Fibroblast of lung (primary cell): ENCODE data around the gene RASA2. TPM values are rescaled to one million over a fixed set of nuclear protein-coding genes. Genes with fewer than 3 reads are reported as not detected.

Experiments used
- DNase-seq, 2 donors: peaks; one replicate each; pipeline versions ENCODE4 v3.0.0 to v3.0.0-alpha.2; 2010; ENCODE audit warnings: low read depth in 2 of 2
- H2AFZ ChIP-seq: 2 replicates; pipeline ENCODE4 v1.5.1; 2012; ENCODE audit warnings: low read length, control low read depth, inconsistent platforms
- H3K27ac ChIP-seq: 2 replicates; pipeline ENCODE4 v1.5.1; 2011; ENCODE audit warnings: low read length, control low read depth; ENCODE audit not compliant: insufficient read depth
- H3K27me3 ChIP-seq: 2 replicates; pipeline ENCODE4 v1.5.1; 2011; ENCODE audit warnings: mild to moderate bottlenecking, low read length; ENCODE audit not compliant: control insufficient read depth, insufficient read depth
- H3K36me3 ChIP-seq: 2 replicates; pipeline ENCODE4 v1.5.1; 2011; ENCODE audit warnings: low read length; ENCODE audit not compliant: control insufficient read depth, insufficient read depth
- H3K4me1 ChIP-seq: 2 replicates; pipeline ENCODE4 v1.5.1; 2011; ENCODE audit warnings: low read length; ENCODE audit not compliant: control insufficient read depth, insufficient read depth; ENCODE audit errors: extremely low read depth
- H3K4me2 ChIP-seq: 2 replicates; pipeline ENCODE4 v1.5.1; 2011; ENCODE audit warnings: low read length, control low read depth; ENCODE audit not compliant: insufficient read depth; ENCODE audit errors: extremely low read depth
- H3K4me3 ChIP-seq, 4 experiments: fragments of 200-600 bp in 1 of 4; sonication (generic) in 1 of 4; replicated peaks in 1 of 4; 2 replicates each; pipeline ENCODE4 v1.5.1; 2011 to 2016; ENCODE audit warnings: low read length in 4 of 4, low read depth in 3 of 4, mild to moderate bottlenecking in 3 of 4, control low read depth in 2 of 4, inconsistent platforms in 1 of 4, mixed read lengths in 1 of 4; ENCODE audit not compliant: insufficient read depth in 1 of 4; ENCODE audit errors: control extremely low read depth in 1 of 4
- H3K79me2 ChIP-seq: 2 replicates; pipeline ENCODE4 v1.5.1; 2012; ENCODE audit warnings: mild to moderate bottlenecking, low read length, inconsistent platforms; ENCODE audit not compliant: control insufficient read depth, insufficient read depth
- H3K9ac ChIP-seq: 2 replicates; pipeline ENCODE4 v1.5.1; 2011; ENCODE audit warnings: mild to moderate bottlenecking, low read length, control low read depth; ENCODE audit not compliant: insufficient read depth
- H3K9me3 ChIP-seq: 2 replicates; pipeline ENCODE4 v1.5.1; 2012; ENCODE audit warnings: low read depth, low read length; ENCODE audit not compliant: control insufficient read depth, insufficient read depth
- H4K20me1 ChIP-seq: 2 replicates; pipeline ENCODE4 v1.5.1; 2011; ENCODE audit warnings: low read length; ENCODE audit not compliant: control insufficient read depth, insufficient read depth; ENCODE audit errors: extremely low read depth
- CTCF ChIP-seq, 2 donors: IDR thresholded peaks in 1 of 2; conservative IDR thresholded peaks in 1 of 2; 1 replicate in 1 of 2; 2 replicates in 1 of 2; pipeline ENCODE4 v1.5.1; 2011 to 2012; ENCODE audit warnings: low read length in 2 of 2, control low read depth in 1 of 2, inconsistent platforms in 1 of 2, low read depth in 1 of 2, mild to moderate bottlenecking in 1 of 2
- EZH2 ChIP-seq: IDR thresholded peaks from 2 replicates; pipeline ENCODE4 v1.5.1; 2012; ENCODE audit warnings: low read length, control low read depth, mild to moderate bottlenecking; ENCODE audit errors: missing control alignments
- polyA plus RNA-seq, 2 donors: library from polyadenylated mRNA; depleted of rRNA in 1 of 2; stranded (reverse) in 1 of 2; unstranded in 1 of 2; fragments of >200 nt; gene quantifications; 2 replicates each; pipeline ENCODE4 v1.2.1, GENCODE V29; 2011 to 2012; ENCODE audit warnings: missing spikeins in 1 of 2
- total RNA-seq: library from RNA; depleted of rRNA; stranded (reverse); fragments of >200 nt; gene quantifications from 2 replicates; pipeline ENCODE4 v1.2.1, GENCODE V29; 2014

The RASA2 gene
- total and polyA plus RNA-seq, 2 donors (not counting 1 experiment from before 2014, with no cell fraction given), result 10.0 to 11.4 TPM

- Histone ChIP-seq H3K27ac (no peak overlapping the region), H3K9me3 (no peaks in the 10 kb centered on the region), H3K79me2 (no peaks in the 10 kb centered on the region), H3K4me2 (no peak overlapping the region), H3K4me1 (no peaks in the 10 kb centered on the region), H3K36me3 (no peaks in the 10 kb centered on the region), H3K9ac (no peak overlapping the region), H3K27me3 (no peaks in the 10 kb centered on the region), H4K20me1 (no peaks in the 10 kb centered on the region), H2AFZ (no peak overlapping the region), H3K4me3 (no peak overlapping the region)
- no peak for DNase-seq
- TF ChIP-seq CTCF (conservative IDR thresholded peaks at IDR 0.05 in 1 of 2, IDR thresholded peaks at IDR 0.05 in 1 of 2; ENCODE audit: low read depth in 1 of 2, low read length in 2 of 2), result no peak
- TF ChIP-seq EZH2, result no peak
Observed at GRCh38 chr3:141653847-141654246, 167.0 kb downstream of the RASA2 start.

GRCh38 chr3:141655801-141656200, 169.0 kb downstream of the RASA2 start:
- H2AFZ ChIP-seq, result no peak overlapping the region
- H3K36me3 ChIP-seq, result no peaks in the 10 kb centered on the region
- H3K79me2 ChIP-seq, result no peaks in the 10 kb centered on the region
- no peak for TF ChIP-seq CTCF (conservative IDR thresholded peaks at IDR 0.05 in 1 of 2, IDR thresholded peaks at IDR 0.05 in 1 of 2; ENCODE audit: low read depth in 1 of 2, low read length in 2 of 2)
- no peak for TF ChIP-seq EZH2
- no peak overlapping the region for H3K27ac ChIP-seq
- H4K20me1 ChIP-seq, result no peaks in the 10 kb centered on the region
- H3K27me3 ChIP-seq, result peaks cover 3% of the 10 kb centered on the region
- DNase-seq, result no peak
- no peak overlapping the region for H3K9ac ChIP-seq
- H3K4me1 ChIP-seq, result no peaks in the 10 kb centered on the region
- H3K4me2 ChIP-seq, result no peak overlapping the region
- no peak overlapping the region for H3K4me3 ChIP-seq
- no peaks in the 10 kb centered on the region for H3K9me3 ChIP-seq

GRCh38 chr3:141656771-141657170, 169.9 kb downstream of the RASA2 start:
- no peaks in the 10 kb centered on the region for H3K9me3 ChIP-seq
- H4K20me1 ChIP-seq, result no peaks in the 10 kb centered on the region
- TF ChIP-seq CTCF (conservative IDR thresholded peaks at IDR 0.05 in 1 of 2, IDR thresholded peaks at IDR 0.05 in 1 of 2; ENCODE audit: low read depth in 1 of 2, low read length in 2 of 2), result no peak
- TF ChIP-seq EZH2, result no peak
- no peaks in the 10 kb centered on the region for H3K36me3 ChIP-seq
- no peak overlapping the region for H3K27ac ChIP-seq
- DNase-seq, result peak; percentile 36 to 78
- no peak overlapping the region for H2AFZ ChIP-seq
- no peaks in the 10 kb centered on the region for H3K79me2 ChIP-seq
- no peak overlapping the region for H3K4me3 ChIP-seq
- peaks cover 3% of the 10 kb centered on the region for H3K27me3 ChIP-seq
- no peak overlapping the region for H3K9ac ChIP-seq
- no peak overlapping the region for H3K4me2 ChIP-seq
- no peaks in the 10 kb centered on the region for H3K4me1 ChIP-seq
